ENCODE results near the gene MAP3K5. TPM values are rescaled to one million over a fixed set of nuclear protein-coding genes. Genes with fewer than 3 reads are reported as not detected.

MAP3K5 gene
- total and polyA plus RNA-seq, 12 donors, result 41.9 to 306 (median 215) TPM

GRCh38 chr6:136527831-136528230, 264.4 kb downstream of the MAP3K5 start:
- 40 to 51% (median 43%) methylated on average over 6 of the region's 6 CpGs for WGBS, 4 donors

DNA sequence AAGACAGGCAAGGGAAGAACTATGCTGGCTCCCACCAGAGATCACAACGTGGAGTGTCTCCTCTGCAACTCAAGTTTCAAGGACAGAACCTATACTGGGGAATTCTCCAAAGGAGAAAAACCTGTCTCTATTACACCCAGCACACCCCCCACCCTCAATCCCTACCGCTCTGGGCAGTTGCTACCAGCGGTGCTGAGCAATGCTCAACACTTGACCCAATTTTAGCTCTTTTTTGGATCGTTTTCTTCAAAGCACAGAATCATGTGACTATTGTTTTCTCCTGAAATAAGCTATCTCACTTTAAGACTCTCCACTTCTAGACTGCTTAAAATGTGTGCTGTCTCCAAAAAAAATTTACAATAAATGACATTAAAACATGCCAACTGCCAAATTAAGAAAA, 265.3 kb downstream of the MAP3K5 start:
- Histone ChIP-seq H3K9me3 (replicated peaks in 1 of 3) (no peaks in the 10 kb centered on the region), H3K27me3 (no peaks in the 10 kb centered on the region), H3K27ac (peak overlapping the region in 1 of 5 donors; percentile 52), H3K36me3 (replicated peaks in 1 of 2) (no peaks in the 10 kb centered on the region), H3K4me3 (no peak overlapping the region), H3K4me1 (replicated peaks in 1 of 2) (peaks cover 0 to 21% of the 10 kb centered on the region in 2 donors)
- no peak for DNase-seq
- WGBS, 4 donors, result 27 to 36% (median 30%) methylated on average over 4 of the region's 4 CpGs
- intact Hi-C loops (cut with DNase I), result no loop called here
- TF ChIP-seq CTCF (IDR thresholded peaks at IDR 0.05), result no peak
- TF ChIP-seq POLR2A (IDR thresholded peaks at IDR 0.05), result no peak

More at GRCh38 chr6:136527831-136528230, 264.4 kb downstream of the MAP3K5 start:
- TF ChIP-seq POLR2A (IDR thresholded peaks at IDR 0.05) (no peak), CTCF (IDR thresholded peaks at IDR 0.05) (no peak)
- intact Hi-C loops (cut with DNase I), result no loop called here
- DNase-seq, result peak in 1 of 7 donors; percentile 13
- H3K4me1 ChIP-seq (replicated peaks in 1 of 2), result peaks cover 0 to 21% of the 10 kb centered on the region in 2 donors
- no peaks in the 10 kb centered on the region for H3K27me3 ChIP-seq
- H3K9me3 ChIP-seq (replicated peaks in 1 of 3), result no peaks in the 10 kb centered on the region
- H3K4me3 ChIP-seq, result no peak overlapping the region
- no peak overlapping the region for H3K27ac ChIP-seq
- H3K36me3 ChIP-seq (replicated peaks in 1 of 2), result no peaks in the 10 kb centered on the region

DNA sequence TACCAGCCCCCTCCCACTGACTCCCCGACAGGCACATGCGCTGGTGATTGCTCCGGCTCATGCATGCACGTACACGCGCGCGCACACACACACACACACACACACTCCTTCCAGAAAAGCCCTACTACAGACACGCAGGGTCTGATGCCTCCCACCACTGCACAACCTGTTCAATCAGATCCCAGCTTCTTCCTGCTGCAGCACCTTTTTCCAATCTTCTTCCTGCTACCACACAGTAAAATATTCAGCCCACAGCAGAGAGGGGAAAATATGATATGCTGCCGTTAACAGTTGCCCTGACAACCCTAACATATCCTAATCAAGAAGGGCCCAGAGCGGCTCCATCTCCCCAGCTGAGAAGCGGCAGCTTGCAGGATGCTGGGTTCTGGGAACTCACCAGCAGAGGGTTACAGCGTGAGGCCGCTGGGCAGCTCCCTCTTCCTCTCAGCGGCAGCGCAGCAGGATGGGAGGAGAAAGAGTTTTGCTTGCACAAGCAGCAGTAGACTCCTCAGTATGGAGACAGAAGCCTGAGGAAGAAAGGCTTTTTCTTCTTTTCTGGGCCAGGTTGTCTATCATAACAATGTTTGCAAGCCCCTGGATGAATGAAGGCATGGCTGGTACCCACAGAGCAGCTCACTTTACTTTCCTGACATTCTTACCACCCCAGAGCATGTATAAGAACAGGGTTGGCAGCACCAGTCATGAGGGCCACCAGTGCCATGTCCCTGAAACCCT, 265.9 kb downstream of the MAP3K5 start:
- WGBS, 4 donors, result 21 to 61% (median 50%) methylated on average over 12 to 16 of the region's 16 CpGs
- intact Hi-C loops (cut with DNase I), result no loop called here
- Histone ChIP-seq H3K27me3 (no peaks in the 10 kb centered on the region), H3K4me1 (replicated peaks in 1 of 2) (peaks cover 0 to 21% of the 10 kb centered on the region in 2 donors), H3K9me3 (replicated peaks in 1 of 3) (no peaks in the 10 kb centered on the region), H3K27ac (peak overlapping the region in 1 of 5 donors; percentile 52), H3K4me3 (no peak overlapping the region), H3K36me3 (replicated peaks in 1 of 2) (no peaks in the 10 kb centered on the region)
- TF ChIP-seq CTCF (IDR thresholded peaks at IDR 0.05) (peak in 2 of 6 experiments; percentile 34 to 37), POLR2A (IDR thresholded peaks at IDR 0.05) (no peak)
- peak; percentile 16 to 81 (median 33) for DNase-seq

DNA sequence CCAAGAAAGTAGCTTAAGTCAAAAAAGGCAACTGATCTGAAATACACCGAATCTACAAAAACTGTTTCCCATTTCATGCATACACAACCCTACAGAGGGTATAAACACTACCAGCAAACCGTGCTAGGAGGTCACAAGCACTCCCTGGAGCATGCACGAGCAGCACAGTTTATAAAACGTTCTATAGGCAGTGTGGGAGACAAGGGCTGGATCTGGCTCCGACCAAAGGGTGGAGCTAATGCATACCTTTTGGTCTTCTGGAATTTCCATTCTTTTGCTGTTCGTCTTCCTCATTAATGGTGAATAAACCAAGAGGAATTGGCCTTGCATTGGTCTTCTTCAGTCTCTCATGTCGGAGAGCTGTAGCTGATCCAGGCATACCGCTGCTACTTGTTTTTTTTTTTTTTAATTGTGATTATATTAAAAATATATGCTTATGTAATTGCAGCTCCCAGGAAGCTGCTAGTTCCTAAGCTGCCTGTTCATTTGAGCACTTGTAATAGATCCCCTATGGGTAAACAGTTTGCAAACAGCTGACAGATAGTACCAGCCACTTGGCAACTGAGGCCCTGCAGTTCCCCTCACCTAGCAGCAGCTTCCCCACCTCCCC, 266.6 kb downstream of the MAP3K5 start:
- Histone ChIP-seq H3K4me1 (replicated peaks in 1 of 2) (peaks cover 0 to 21% of the 10 kb centered on the region in 2 donors), H3K9me3 (replicated peaks in 1 of 3) (no peaks in the 10 kb centered on the region), H3K36me3 (replicated peaks in 1 of 2) (no peaks in the 10 kb centered on the region), H3K27me3 (no peaks in the 10 kb centered on the region), H3K4me3 (no peak overlapping the region), H3K27ac (peak overlapping the region in 1 of 5 donors; percentile 59)
- no peak for DNase-seq
- 65 to 79% (median 68%) methylated on average over 8 of the region's 8 CpGs for WGBS, 4 donors
- intact Hi-C loops (cut with DNase I), result no loop called here
- no peak for TF ChIP-seq POLR2A (IDR thresholded peaks at IDR 0.05)
- TF ChIP-seq CTCF (IDR thresholded peaks at IDR 0.05), result no peak

Data from adrenal gland (tissue), 12 donors.